HEK293 (cell line): ENCODE measurements around the gene CLTCL1.

Experiments
- FEZF1 ChIP-seq: fragments of 450-650 bp; formaldehyde crosslinking; IDR thresholded peaks from 2 replicates; pipeline ENCODE4 v1.5.1; 2016; ENCODE audit warnings: missing biosample characterization, missing genetic modification characterization
- KLF17 ChIP-seq: fragments of 450-650 bp; formaldehyde crosslinking; IDR thresholded peaks from 2 replicates; pipeline ENCODE4 v1.5.1; 2016; ENCODE audit warnings: missing biosample characterization, missing genetic modification characterization
- KLF8 ChIP-seq: fragments of 450-650 bp; formaldehyde crosslinking; IDR thresholded peaks from 2 replicates; pipeline ENCODE4 v1.5.1; 2016; ENCODE audit warnings: missing biosample characterization, missing genetic modification characterization
- MYNN ChIP-seq: fragments of 450-650 bp; formaldehyde crosslinking; IDR thresholded peaks from 2 replicates; pipeline ENCODE4 v1.5.1; 2016; ENCODE audit warnings: missing biosample characterization, missing genetic modification characterization, borderline replicate concordance
- YY1 ChIP-seq: fragments of 450-650 bp; formaldehyde crosslinking; IDR thresholded peaks from 2 replicates; pipeline ENCODE4 v1.5.1; 2018; ENCODE audit warnings: missing biosample characterization, missing genetic modification characterization
- ZBTB17 ChIP-seq: fragments of 450-650 bp; formaldehyde crosslinking; IDR thresholded peaks from 2 replicates; pipeline ENCODE4 v1.5.1; 2016; ENCODE audit warnings: missing biosample characterization, missing genetic modification characterization
- ZBTB48 ChIP-seq: fragments of 450-650 bp; formaldehyde crosslinking; IDR thresholded peaks from 2 replicates; pipeline ENCODE4 v1.5.1; 2016; ENCODE audit warnings: missing biosample characterization, missing genetic modification characterization
- ZNF274 ChIP-seq, 2 experiments: fragments of 200-500 bp in 1 of 2; fragments of 450-650 bp in 1 of 2; sonication (Bioruptor generic) in 1 of 2; formaldehyde crosslinking in 1 of 2; IDR thresholded peaks; 2 replicates each; pipeline versions ENCODE4 v1.5.1 to v1.6.1; 2014 to 2016; ENCODE audit warnings: borderline replicate concordance in 1 of 2, inconsistent platforms in 1 of 2, low read length in 1 of 2, missing biosample characterization in 1 of 2, missing genetic modification characterization in 1 of 2
- ZNF449 ChIP-seq: fragments of 450-650 bp; formaldehyde crosslinking; IDR thresholded peaks from 2 replicates; pipeline ENCODE4 v1.5.1; 2017; ENCODE audit warnings: missing biosample characterization, mild to moderate bottlenecking, missing genetic modification characterization, moderate library complexity
- ZNF610 ChIP-seq: fragments of 450-650 bp; formaldehyde crosslinking; IDR thresholded peaks from 2 replicates; pipeline ENCODE4 v1.5.1; 2016; ENCODE audit warnings: missing biosample characterization, missing genetic modification characterization, borderline replicate concordance
- ZNF621 ChIP-seq: fragments of 450-650 bp; formaldehyde crosslinking; IDR thresholded peaks from 2 replicates; pipeline ENCODE4 v1.5.1; 2017; ENCODE audit warnings: missing biosample characterization, missing genetic modification characterization
- ZNF624 ChIP-seq: fragments of 450-650 bp; formaldehyde crosslinking; IDR thresholded peaks from 2 replicates; pipeline ENCODE4 v1.5.1; 2017; ENCODE audit warnings: missing biosample characterization, missing genetic modification characterization
- ZNF629 ChIP-seq: fragments of 450-650 bp; formaldehyde crosslinking; IDR thresholded peaks from 2 replicates; pipeline ENCODE4 v1.5.1; 2017; ENCODE audit warnings: missing biosample characterization, missing genetic modification characterization
- ZNF747 ChIP-seq: fragments of 450-650 bp; formaldehyde crosslinking; IDR thresholded peaks from 2 replicates; pipeline ENCODE4 v1.5.1; 2016; ENCODE audit warnings: missing biosample characterization, missing genetic modification characterization
- ZNF76 ChIP-seq: fragments of 450-650 bp; formaldehyde crosslinking; IDR thresholded peaks from 2 replicates; pipeline ENCODE4; 2016; ENCODE audit warnings: low read depth, missing biosample characterization, missing genetic modification characterization, borderline replicate concordance
- ZNF776 ChIP-seq: fragments of 450-650 bp; formaldehyde crosslinking; IDR thresholded peaks from 2 replicates; pipeline ENCODE4 v1.5.0; 2017; ENCODE audit warnings: missing biosample characterization, missing genetic modification characterization, borderline replicate concordance
- ZNF777 ChIP-seq: fragments of 450-650 bp; formaldehyde crosslinking; IDR thresholded peaks from 2 replicates; pipeline ENCODE4 v1.5.1; 2017; ENCODE audit warnings: missing biosample characterization, missing genetic modification characterization, borderline replicate concordance
- ZNF792 ChIP-seq: fragments of 450-650 bp; formaldehyde crosslinking; IDR thresholded peaks from 2 replicates; pipeline ENCODE4 v1.5.1; 2016; ENCODE audit warnings: missing biosample characterization, missing genetic modification characterization
- ZSCAN30 ChIP-seq: fragments of 450-650 bp; IDR thresholded peaks from 2 replicates; pipeline ENCODE4 v1.5.1; 2018; ENCODE audit warnings: missing biosample characterization, mild to moderate bottlenecking, missing genetic modification characterization, moderate library complexity
- TF ChIP-seq, protein P1 (sequence below): fragments of 450-650 bp; formaldehyde crosslinking; IDR thresholded peaks from 2 replicates; pipeline ENCODE4 v1.5.1; 2017; ENCODE audit warnings: missing biosample characterization, missing genetic modification characterization
- TF ChIP-seq, protein P2 (sequence below): fragments of 450-650 bp; formaldehyde crosslinking; IDR thresholded peaks from 2 replicates; pipeline ENCODE4 v1.5.1; 2016; ENCODE audit warnings: missing biosample characterization, missing genetic modification characterization
- TF ChIP-seq, protein P3 (sequence below): fragments of 450-650 bp; formaldehyde crosslinking; IDR thresholded peaks from 2 replicates; pipeline ENCODE4 v1.5.1; 2016; ENCODE audit warnings: missing biosample characterization, missing genetic modification characterization

CLTCL1 gene

DNA sequence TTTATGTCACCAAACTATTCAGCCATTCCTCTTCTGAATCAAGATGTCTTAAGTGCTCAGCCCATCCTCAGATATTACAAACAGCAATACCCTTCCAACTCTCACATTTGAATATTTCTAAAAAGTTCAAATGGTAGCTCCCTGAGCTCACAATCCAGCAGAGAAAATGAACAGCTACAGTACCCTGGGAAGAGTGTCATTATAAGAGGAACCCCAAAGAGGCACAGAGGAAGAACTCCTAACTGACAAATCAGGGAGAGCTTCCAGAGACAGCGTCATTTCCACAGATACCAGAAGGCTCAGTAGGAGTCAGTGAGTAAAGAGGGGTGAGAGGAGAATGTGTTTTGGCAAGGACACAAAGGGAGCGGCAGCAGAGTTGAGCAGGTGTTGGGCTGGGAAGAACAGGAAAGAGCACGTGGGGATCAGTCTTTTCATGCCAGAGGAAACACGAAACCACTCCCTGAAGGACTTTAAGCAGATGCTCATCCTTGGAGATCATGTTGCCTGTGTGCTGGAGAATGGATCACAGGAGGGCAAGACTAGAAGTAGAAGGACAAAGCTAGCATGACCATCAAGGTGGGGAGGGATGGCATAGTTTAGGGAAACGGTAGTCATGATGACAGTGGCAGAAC, 4.3 kb downstream of the CLTCL1 start (continued):
- TF ChIP-seq KLF17 (peak; percentile 54; the same call in 1 of the 2 replicates), ZNF624 (tag by site-specific recombination) (no peak), ZBTB48 (tag by site-specific recombination) (peak; percentile 57; the same call in 1 of the 2 replicates), ZNF777 (tag by site-specific recombination) (no peak), ZSCAN30 (no peak), ZNF629 (tag by site-specific recombination) (no peak), ZNF610 (tag by site-specific recombination) (peak; percentile 77; the same call in 1 of the 2 replicates), FEZF1 (tag by site-specific recombination) (peak; percentile 100), ZBTB17 (tag by site-specific recombination) (peak; percentile 62), ZNF76 (tag by site-specific recombination) (no peak), YY1 (no peak), ZNF747 (tag by site-specific recombination) (no peak), ZNF274 (IDR thresholded peaks at IDR 0.05; ENCODE audit: low read length) (no peak), ZNF274 (tag by site-specific recombination; IDR thresholded peaks at IDR 0.05; ENCODE audit: borderline replicate concordance) (no peak), ZNF449 (tag by site-specific recombination) (peak; percentile 69; the same call in 1 of the 2 replicates), KLF8 (tag by site-specific recombination) (no peak), ZNF776 (tag by site-specific recombination) (no peak), ZNF792 (tag by site-specific recombination) (no peak), MYNN (tag by site-specific recombination) (no peak), ZNF621 (no peak)
- TF ChIP-seq, protein P1, sequence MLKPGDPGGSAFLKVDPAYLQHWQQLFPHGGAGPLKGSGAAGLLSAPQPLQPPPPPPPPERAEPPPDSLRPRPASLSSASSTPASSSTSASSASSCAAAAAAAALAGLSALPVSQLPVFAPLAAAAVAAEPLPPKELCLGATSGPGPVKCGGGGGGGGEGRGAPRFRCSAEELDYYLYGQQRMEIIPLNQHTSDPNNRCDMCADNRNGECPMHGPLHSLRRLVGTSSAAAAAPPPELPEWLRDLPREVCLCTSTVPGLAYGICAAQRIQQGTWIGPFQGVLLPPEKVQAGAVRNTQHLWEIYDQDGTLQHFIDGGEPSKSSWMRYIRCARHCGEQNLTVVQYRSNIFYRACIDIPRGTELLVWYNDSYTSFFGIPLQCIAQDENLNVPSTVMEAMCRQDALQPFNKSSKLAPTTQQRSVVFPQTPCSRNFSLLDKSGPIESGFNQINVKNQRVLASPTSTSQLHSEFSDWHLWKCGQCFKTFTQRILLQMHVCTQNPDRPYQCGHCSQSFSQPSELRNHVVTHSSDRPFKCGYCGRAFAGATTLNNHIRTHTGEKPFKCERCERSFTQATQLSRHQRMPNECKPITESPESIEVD (tag by site-specific recombination), result no peak
- TF ChIP-seq, protein P2, sequence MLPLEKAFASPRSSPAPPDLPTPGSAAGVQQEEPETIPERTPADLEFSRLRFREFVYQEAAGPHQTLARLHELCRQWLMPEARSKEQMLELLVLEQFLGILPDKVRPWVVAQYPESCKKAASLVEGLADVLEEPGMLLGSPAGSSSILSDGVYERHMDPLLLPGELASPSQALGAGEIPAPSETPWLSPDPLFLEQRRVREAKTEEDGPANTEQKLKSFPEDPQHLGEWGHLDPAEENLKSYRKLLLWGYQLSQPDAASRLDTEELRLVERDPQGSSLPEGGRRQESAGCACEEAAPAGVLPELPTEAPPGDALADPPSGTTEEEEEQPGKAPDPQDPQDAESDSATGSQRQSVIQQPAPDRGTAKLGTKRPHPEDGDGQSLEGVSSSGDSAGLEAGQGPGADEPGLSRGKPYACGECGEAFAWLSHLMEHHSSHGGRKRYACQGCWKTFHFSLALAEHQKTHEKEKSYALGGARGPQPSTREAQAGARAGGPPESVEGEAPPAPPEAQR (tag by site-specific recombination), result no peak
- TF ChIP-seq, protein P3, sequence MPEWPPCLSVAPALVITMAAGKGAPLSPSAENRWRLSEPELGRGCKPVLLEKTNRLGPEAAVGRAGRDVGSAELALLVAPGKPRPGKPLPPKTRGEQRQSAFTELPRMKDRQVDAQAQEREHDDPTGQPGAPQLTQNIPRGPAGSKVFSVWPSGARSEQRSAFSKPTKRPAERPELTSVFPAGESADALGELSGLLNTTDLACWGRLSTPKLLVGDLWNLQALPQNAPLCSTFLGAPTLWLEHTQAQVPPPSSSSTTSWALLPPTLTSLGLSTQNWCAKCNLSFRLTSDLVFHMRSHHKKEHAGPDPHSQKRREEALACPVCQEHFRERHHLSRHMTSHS (tag by site-specific recombination), result no peak
